Measurements from ENCODE around the gene PTPRQ. TPM values are rescaled to one million over a fixed set of nuclear protein-coding genes. Genes with fewer than 3 reads are reported as not detected.

Gene PTPRQ
- total and polyA plus RNA-seq, 2 of the 8 experiments (the other 6 are each of a cell fraction or from before 2014, with no cell fraction given) = not detected

DNA sequence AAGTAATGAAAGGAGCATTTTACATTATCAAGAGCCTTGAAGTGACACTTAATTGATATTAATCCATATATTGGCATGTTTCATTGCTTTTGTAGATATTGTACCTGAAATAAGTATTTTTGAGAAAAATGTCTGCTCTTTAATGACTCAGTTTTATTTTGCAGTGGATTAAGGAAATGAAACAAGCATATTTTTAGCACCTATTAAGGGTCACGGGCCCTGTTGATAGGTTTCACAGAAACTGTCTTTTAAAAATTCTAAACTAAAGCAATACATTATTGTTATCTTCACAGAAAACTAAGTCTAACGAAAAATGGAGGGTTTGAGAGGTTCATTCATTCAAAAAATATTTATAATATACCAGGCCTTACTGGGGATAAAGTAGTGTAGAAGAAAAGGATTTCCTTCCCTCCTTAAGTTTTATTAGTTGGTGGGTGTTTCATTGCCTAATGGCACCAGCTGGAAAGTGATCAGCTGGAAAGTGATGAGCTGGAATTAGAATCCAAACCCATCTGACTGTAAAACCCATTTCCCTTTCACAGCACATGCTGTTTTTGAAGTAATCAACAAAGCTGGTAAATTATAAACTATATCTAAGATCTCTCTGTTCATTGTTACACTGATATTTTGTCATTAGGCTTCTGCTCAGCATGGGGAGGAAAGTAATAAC is 54.2 kb downstream of the PTPRQ start (continued):
- TF ChIP-seq CTBP2 (IDR thresholded peaks at IDR 0.05; ENCODE audit: borderline replicate concordance, insufficient read depth, insufficient read length, low read length) (no peak), KDM5A (IDR thresholded peaks at IDR 0.05; ENCODE audit: low read length) (no peak), EP300 (IDR thresholded peaks at IDR 0.05; ENCODE audit: borderline replicate concordance in 1 of 2, low read depth in 2 of 2, low read length in 2 of 2) (no peak), TEAD4 (IDR thresholded peaks at IDR 0.05; ENCODE audit: low read depth, low read length) (no peak), SP1 (IDR thresholded peaks at IDR 0.05; ENCODE audit: low read depth, low read length) (no peak)

Measured in H1 (cell line).